Lower leg skin (tissue), 3 donors: Measurements from ENCODE around the gene JARID2.

Experiments used
- CTCF ChIP-seq, 3 donors: fragments of 450-650 bp; IDR thresholded peaks; one replicate each; pipeline ENCODE4 v1.5.1; 2016; ENCODE audit warnings: antibody characterized with exemption in 3 of 3, mild to moderate bottlenecking in 3 of 3, moderate library complexity in 2 of 3
- POLR2A ChIP-seq, 2 donors: fragments of 450-650 bp; IDR thresholded peaks; one replicate each; pipeline ENCODE4 v1.6.1; 2016 to 2017; ENCODE audit warnings: antibody characterized with exemption in 2 of 2, mild to moderate bottlenecking in 1 of 2, moderate library complexity in 1 of 2

GRCh38 chr6:15544321-15544900 is 298.5 kb downstream of the JARID2 start:
- TF ChIP-seq CTCF (IDR thresholded peaks at IDR 0.05) (no peak), POLR2A (IDR thresholded peaks at IDR 0.05) (no peak)
